Epithelial cell of prostate (primary cell): ENCODE results near the gene RTN4RL2.

Source experiments
- DNase-seq: peaks from one replicate; pipeline ENCODE4 v3.0.0-alpha.2; 2011; ENCODE audit warnings: low read depth, low spot score
- H3K27ac ChIP-seq: fragments of 450-650 bp; 2 replicates; pipeline ENCODE4 v1.5.1; 2017; ENCODE audit warnings: mild to moderate bottlenecking

Gene RTN4RL2

GRCh38 chr11:57460022-57460757, at the start of gene RTN4RL2:
TSS of gene RTN4RL2 (plus strand) at chr11:57460528. CDS start at chr11:57460866, 338 bp downstream.
- H3K27ac ChIP-seq, result no peak within 1 kb of the TSS

GRCh38 chr11:57413681-57414080, 46.6 kb upstream of the RTN4RL2 start:
- no peak overlapping the region for H3K27ac ChIP-seq

More at GRCh38 chr11:57460022-57460757, at the start of gene RTN4RL2:
- no peak for DNase-seq

DNA sequence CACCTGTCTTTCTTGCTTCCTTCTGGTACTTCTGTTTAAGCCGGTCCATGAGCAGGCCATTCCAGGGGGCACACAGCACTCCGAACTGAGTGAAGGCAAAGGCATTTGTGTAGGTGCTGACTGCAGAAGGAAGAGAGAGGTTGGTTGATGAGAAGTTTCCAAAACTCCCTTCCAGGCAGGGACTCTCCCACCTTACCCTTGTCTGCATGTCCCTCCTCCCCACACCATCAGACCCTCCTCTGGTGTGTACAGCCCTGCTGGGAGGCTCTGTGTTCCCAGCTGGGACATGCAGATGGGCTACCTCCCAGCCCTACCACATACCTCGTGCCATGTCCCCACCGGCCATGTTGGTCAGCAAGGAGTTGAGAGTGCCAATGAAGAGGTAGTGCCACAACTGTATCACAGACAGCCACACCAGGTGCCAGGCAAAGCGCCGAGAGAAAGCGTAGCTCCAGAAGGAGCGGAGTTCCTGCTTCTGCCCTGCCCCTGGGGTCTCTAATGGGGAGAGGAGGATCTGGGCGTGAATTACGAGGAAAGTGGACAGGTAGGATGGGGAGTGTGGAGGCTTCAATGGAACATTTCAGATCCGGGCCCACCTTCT, 45.6 kb upstream of the RTN4RL2 start:
- no peak overlapping the region for H3K27ac ChIP-seq
- DNase-seq, result no peak

More at GRCh38 chr11:57413681-57414080, 46.6 kb upstream of the RTN4RL2 start:
- DNase-seq, result no peak

DNA sequence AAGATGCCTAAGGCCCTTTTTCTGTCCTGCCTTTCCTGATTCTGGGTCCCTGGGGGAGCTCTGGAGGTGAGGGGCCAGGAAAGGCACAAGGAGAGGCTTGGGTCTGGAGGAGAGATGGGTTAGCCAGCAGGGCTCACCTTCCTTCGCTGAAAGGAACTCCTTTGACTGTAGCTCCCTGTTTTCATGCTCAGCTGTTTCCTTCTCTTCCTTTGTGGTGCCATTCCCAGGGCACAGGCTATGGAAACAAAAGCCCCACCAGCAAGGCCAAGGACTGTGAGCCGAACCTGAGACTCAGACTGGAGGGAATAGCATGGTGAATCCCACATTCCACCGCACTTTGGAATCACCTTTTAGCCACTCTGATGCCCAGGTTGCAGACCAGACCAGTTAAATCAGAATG, 43.9 kb upstream of the RTN4RL2 start:
- no peak overlapping the region for H3K27ac ChIP-seq
- DNase-seq, result no peak

- no peak for DNase-seq
- no peak overlapping the region for H3K27ac ChIP-seq
Measured at GRCh38 chr11:57417056-57417455, 43.3 kb upstream of the RTN4RL2 start.

GRCh38 chr11:57418131-57418530, 42.2 kb upstream of the RTN4RL2 start:
- no peak overlapping the region for H3K27ac ChIP-seq
- DNase-seq, result no peak

DNA sequence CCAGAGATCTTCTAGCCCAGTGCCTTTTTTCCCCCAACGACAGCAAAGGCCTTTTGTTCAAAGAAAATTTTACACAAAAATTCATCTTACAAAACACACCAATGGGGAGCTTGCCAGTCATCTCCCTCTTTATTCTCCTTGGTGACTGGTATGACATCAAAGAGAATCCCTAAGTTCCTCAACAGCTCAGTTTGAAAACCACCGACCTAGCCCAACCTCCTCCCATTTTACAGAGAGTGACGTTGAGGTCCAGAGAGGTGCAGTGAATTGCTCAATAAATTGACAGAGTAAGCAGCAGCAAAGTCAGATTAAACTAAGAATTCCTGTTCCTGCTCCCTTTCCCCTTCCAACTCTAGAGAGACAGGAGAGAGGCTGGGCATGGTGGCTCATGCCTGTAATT, 41.2 kb upstream of the RTN4RL2 start:
- no peak overlapping the region for H3K27ac ChIP-seq
- no peak for DNase-seq

DNA sequence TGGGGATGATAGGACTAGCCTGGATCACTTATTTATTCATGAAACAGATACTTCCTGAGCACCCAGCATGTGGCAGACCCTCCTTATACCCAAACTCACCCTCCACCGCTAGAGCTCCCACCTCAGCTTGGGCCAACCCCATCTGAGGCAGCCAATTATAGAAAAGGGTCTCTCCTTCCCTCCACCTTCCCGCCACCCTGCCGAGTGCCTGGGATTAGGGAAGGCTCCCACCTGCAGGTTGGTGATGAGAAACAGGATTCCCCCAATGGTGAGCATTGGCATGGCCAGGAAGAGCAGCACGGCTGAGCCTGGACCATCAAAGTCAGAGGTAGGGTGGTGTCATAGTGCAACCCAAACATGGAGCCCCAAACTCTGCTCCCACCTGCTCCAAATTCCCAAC, 39.3 kb upstream of the RTN4RL2 start:
- H3K27ac ChIP-seq, result no peak overlapping the region

GRCh38 chr11:57421805-57422204, 38.5 kb upstream of the RTN4RL2 start:
- DNase-seq, result no peak
- no peak overlapping the region for H3K27ac ChIP-seq

More for the DNA sequence above, 39.3 kb upstream of the RTN4RL2 start:
- DNase-seq, result no peak

DNA sequence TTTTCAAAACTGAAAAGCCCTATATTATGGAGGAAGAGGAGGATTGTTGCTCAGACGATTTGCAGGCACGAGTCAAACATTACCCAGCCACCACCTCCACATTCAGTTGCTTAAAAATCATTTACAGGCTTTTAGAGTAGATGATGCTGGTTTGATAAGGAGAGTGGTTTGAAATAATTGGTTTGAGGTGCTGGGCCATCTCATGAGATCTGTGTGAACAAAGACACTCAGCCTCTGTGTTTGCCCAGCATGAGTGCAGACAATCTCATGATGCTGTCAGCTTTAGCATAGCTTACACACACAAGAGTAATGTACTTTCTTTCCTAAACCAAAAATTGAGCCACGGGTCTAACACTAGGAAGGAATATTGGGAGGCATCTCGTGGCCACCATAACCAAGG, 37.7 kb upstream of the RTN4RL2 start:
- no peak for DNase-seq
- no peak overlapping the region for H3K27ac ChIP-seq

- DNase-seq, result no peak
- H3K27ac ChIP-seq, result peak overlapping the region; percentile 90
Measured at GRCh38 chr11:57424137-57424791, 36.1 kb upstream of the RTN4RL2 start.

- no peak for DNase-seq
Measured at GRCh38 chr11:57424792-57425564, 35.4 kb upstream of the RTN4RL2 start.

GRCh38 chr11:57425565-57426438, 34.5 kb upstream of the RTN4RL2 start:
- DNase-seq, result no peak
- H3K27ac ChIP-seq, result peak overlapping the region; percentile 90

More at GRCh38 chr11:57424792-57425564, 35.4 kb upstream of the RTN4RL2 start:
- peak overlapping the region; percentile 90 for H3K27ac ChIP-seq

- peak overlapping the region; percentile 90 for H3K27ac ChIP-seq
- DNase-seq, result no peak
Measured at GRCh38 chr11:57426439-57426928, 33.8 kb upstream of the RTN4RL2 start.

GRCh38 chr11:57426929-57427726, 33.2 kb upstream of the RTN4RL2 start, which contains the start of gene SLC43A3:
TSS of gene SLC43A3 (minus strand) at chr11:57427121. CDS start at chr11:57426172, 949 bp downstream.
- no peak for DNase-seq
- peak within 1 kb of the TSS; percentile 90 for H3K27ac ChIP-seq

DNA sequence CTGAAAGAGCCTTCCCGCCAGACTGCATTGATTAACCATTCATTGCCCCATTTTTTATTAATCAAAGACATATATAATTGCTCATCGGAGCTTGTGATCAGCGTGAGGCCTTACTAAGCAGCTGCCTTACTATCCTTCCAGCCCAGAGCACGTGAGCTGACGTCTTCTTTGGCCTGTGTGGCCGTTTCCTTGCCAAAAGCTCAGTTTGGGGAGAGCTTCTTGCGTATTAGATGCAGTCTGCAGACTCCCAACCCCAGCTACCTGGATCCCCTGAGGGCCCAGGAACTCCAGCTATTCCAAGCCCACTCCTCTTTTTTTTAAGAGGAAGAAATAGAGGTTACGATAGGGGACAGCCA, 32.6 kb upstream of the RTN4RL2 start:
- DNase-seq, result no peak
- peak overlapping the region; percentile 90 for H3K27ac ChIP-seq

DNA sequence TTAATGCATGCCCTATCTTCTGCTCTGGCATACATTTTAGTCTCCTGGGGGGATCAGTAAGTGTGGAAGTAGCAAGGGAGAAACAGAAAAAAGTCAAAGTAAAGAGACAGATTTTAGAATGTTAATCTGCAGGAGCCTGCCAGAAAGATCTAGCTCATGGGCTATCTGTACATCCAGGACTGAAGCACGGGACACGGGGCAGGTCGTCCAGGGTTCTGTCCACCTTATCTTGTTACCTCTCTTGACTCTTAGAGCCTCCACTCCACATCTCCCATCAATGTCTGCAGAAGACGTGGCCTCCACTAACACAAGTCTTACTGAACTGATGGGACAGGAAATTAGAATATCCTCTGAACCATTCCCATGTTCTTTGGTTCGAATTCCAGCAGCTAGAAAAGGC, 31.7 kb upstream of the RTN4RL2 start:
- H3K27ac ChIP-seq, result no peak overlapping the region
- DNase-seq, result no peak

- no peak overlapping the region for H3K27ac ChIP-seq
- no peak for DNase-seq
Measured at GRCh38 chr11:57429946-57430345, 30.4 kb upstream of the RTN4RL2 start.

DNA sequence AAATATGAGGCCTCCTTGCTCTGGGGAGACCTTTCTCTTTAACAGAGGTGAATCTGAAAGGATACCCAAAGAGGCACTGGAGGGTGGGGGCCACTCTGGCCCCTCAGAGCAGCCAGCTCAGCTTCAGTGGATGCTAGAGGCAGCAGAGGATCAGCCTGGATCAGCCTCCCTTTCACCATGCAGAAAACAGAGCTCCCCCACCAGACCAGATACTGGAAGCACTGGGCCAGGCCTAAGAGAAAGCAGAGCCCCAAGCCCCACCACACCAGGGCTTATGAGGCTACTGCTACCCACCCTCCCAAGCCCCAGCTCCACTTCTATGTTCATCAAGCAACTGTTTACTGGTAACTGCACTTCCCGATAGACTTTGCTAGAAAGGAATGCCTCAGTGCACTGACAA, 29.4 kb upstream of the RTN4RL2 start:
- H3K27ac ChIP-seq, result no peak overlapping the region
- no peak for DNase-seq
